GM23338 (cell line): ENCODE results near the gene PSMB5. TPM values are rescaled to one million over a fixed set of nuclear protein-coding genes. Genes with fewer than 3 reads are reported as not detected.

Experiments
- ATAC-seq: fragments of 200-7000 bp; cut with Tn5 transposase; 3 replicates; pipeline ENCODE4 v1.9.1; 2020
- DNase-seq: peaks from one replicate; pipeline ENCODE4 v3.0.0-alpha.2; 2015; ENCODE audit warnings: low spot score
- H2AFZ ChIP-seq: fragments of 200-600 bp; sonication (generic); 2 replicates; pipeline ENCODE4 v1.8.0; 2016; ENCODE audit warnings: antibody characterized with exemption, mild to moderate bottlenecking, moderate library complexity
- H3F3A ChIP-seq: fragments of 200-600 bp; sonication (generic); replicated peaks from 2 replicates; pipeline ENCODE4 v1.8.0; 2017; ENCODE audit warnings: antibody characterized with exemption, mixed run types, low read depth
- H3K27ac ChIP-seq: fragments of 200-600 bp; sonication (generic); 2 replicates; pipeline ENCODE4 v1.6.1; 2016; ENCODE audit warnings: low read depth
- H3K27me3 ChIP-seq: fragments of 200-600 bp; sonication (generic); 2 replicates; pipeline ENCODE4 v1.8.0; 2016; ENCODE audit warnings: mild to moderate bottlenecking, mixed run types, moderate library complexity; ENCODE audit not compliant: insufficient read depth
- H3K36me3 ChIP-seq: fragments of 200-600 bp; sonication (generic); 2 replicates; pipeline ENCODE4 v1.8.0; 2016; ENCODE audit warnings: mild to moderate bottlenecking; ENCODE audit not compliant: insufficient read depth
- H3K4me1 ChIP-seq: fragments of 200-600 bp; sonication (generic); 2 replicates; pipeline ENCODE4 v1.8.0; 2016; ENCODE audit warnings: mild to moderate bottlenecking, moderate library complexity; ENCODE audit not compliant: insufficient read depth
- H3K4me2 ChIP-seq: fragments of 200-600 bp; sonication (generic); 2 replicates; pipeline ENCODE4 v1.7.1; 2017; ENCODE audit warnings: mixed run types
- H3K4me3 ChIP-seq: fragments of 200-600 bp; sonication (generic); 2 replicates; pipeline ENCODE4 v1.6.1; 2016; ENCODE audit warnings: mixed run types
- H3K79me2 ChIP-seq: fragments of 200-600 bp; sonication (generic); replicated peaks from 2 replicates; pipeline ENCODE4 v1.8.0; 2017; ENCODE audit warnings: mild to moderate bottlenecking; ENCODE audit not compliant: insufficient read depth
- H3K9me2 ChIP-seq: fragments of 200-600 bp; sonication (generic); 2 replicates; pipeline ENCODE4 v1.8.0; 2017; ENCODE audit not compliant: insufficient read depth
- H4K20me1 ChIP-seq: fragments of 200-600 bp; sonication (generic); replicated peaks from 2 replicates; pipeline ENCODE4 v1.8.0; 2017; ENCODE audit warnings: mild to moderate bottlenecking; ENCODE audit not compliant: insufficient read depth
- H3K27ac Mint-ChIP-seq: 2 replicates; pipeline ENCODE4 v1.8.0; 2020; ENCODE audit warnings: inconsistent platforms, mild to moderate bottlenecking, moderate library complexity, mixed read lengths
- H3K27me3 Mint-ChIP-seq: 3 replicates; pipeline ENCODE4 v1.8.0; 2022; ENCODE audit warnings: low read depth, mild to moderate bottlenecking, moderate library complexity, mixed read lengths, inconsistent platforms; ENCODE audit not compliant: insufficient read depth, poor library complexity
- H3K36me3 Mint-ChIP-seq: 3 replicates; pipeline ENCODE4 v1.8.0; 2021; ENCODE audit warnings: low read depth, mild to moderate bottlenecking, inconsistent platforms, moderate library complexity, mixed read lengths
- H3K4me1 Mint-ChIP-seq: 3 replicates; pipeline ENCODE4 v1.8.0; 2020; ENCODE audit warnings: mild to moderate bottlenecking, inconsistent platforms, mixed read lengths
- H3K4me3 Mint-ChIP-seq: 3 replicates; pipeline ENCODE4 v1.8.0; 2021; ENCODE audit warnings: moderate library complexity, mild to moderate bottlenecking, inconsistent platforms, mixed read lengths
- H3K9me3 Mint-ChIP-seq: 3 replicates; pipeline ENCODE4 v1.8.0; 2020; ENCODE audit warnings: moderate library complexity, mild to moderate bottlenecking, inconsistent platforms, mixed read lengths
- CREB1 ChIP-seq: fragments of 250-450 bp; sonication (Bioruptor Pico); IDR thresholded peaks from 2 replicates; pipeline ENCODE4 v1.5.0; 2020; ENCODE audit warnings: low read depth, mild to moderate bottlenecking, moderate library complexity
- EZH2 ChIP-seq: fragments of 200-600 bp; sonication (generic); IDR thresholded peaks from one replicate; pipeline ENCODE4 v1.8.0; 2017; ENCODE audit warnings: antibody characterized with exemption, mild to moderate bottlenecking, low read depth; ENCODE audit not compliant: unreplicated experiment
- JUNB ChIP-seq: IDR thresholded peaks from one replicate; pipeline ENCODE4 v1.6.1; 2016; ENCODE audit warnings: antibody characterized with exemption; ENCODE audit not compliant: unreplicated experiment
- NANOG ChIP-seq: IDR thresholded peaks from 2 replicates; pipeline ENCODE4 v1.6.1; 2016; ENCODE audit warnings: antibody characterized with exemption, borderline replicate concordance
- POLR2AphosphoS5 ChIP-seq: IDR thresholded peaks from 2 replicates; pipeline ENCODE4 v1.6.1; 2016; ENCODE audit warnings: antibody characterized with exemption, low read depth
- ZNF114 ChIP-seq: fragments of 250-450 bp; sonication (Bioruptor Pico); IDR thresholded peaks from 2 replicates; pipeline ENCODE4 v1.5.0; 2020; ENCODE audit warnings: mild to moderate bottlenecking, moderate library complexity
- polyA plus RNA-seq: library from polyadenylated mRNA; unstranded; fragments of >200 nt; fragmentation: Nextera tagmentation; extraction: Ambion mirVana; gene quantifications from 2 replicates; pipeline ENCODE4 v1.2.1, GENCODE V29; 2016
- total RNA-seq: library from RNA; depleted of rRNA; stranded (reverse); fragments of >200 nt; shearing (Covaris generic); gene quantifications from 2 replicates; pipeline ENCODE4 v1.2.3, GENCODE V29; 2014
- TF ChIP-seq, protein P1 (sequence below): IDR thresholded peaks from 2 replicates; pipeline ENCODE4 v1.6.1; 2016; ENCODE audit warnings: antibody characterized with exemption
- TF ChIP-seq, protein P2 (sequence below), 2 experiments: fragments of 200-600 bp in 1 of 2; sonication (generic) in 1 of 2; conservative IDR thresholded peaks; 2 replicates each; pipeline versions ENCODE4 v1.5.1 to v1.6.1; 2016 to 2017; ENCODE audit warnings: antibody characterized with exemption in 2 of 2, low read depth in 2 of 2, mild to moderate bottlenecking in 2 of 2, moderate library complexity in 1 of 2

The PSMB5 gene
- total and polyA plus RNA-seq, 2 experiments from 2014 or later: 265 to 341 TPM

DNA sequence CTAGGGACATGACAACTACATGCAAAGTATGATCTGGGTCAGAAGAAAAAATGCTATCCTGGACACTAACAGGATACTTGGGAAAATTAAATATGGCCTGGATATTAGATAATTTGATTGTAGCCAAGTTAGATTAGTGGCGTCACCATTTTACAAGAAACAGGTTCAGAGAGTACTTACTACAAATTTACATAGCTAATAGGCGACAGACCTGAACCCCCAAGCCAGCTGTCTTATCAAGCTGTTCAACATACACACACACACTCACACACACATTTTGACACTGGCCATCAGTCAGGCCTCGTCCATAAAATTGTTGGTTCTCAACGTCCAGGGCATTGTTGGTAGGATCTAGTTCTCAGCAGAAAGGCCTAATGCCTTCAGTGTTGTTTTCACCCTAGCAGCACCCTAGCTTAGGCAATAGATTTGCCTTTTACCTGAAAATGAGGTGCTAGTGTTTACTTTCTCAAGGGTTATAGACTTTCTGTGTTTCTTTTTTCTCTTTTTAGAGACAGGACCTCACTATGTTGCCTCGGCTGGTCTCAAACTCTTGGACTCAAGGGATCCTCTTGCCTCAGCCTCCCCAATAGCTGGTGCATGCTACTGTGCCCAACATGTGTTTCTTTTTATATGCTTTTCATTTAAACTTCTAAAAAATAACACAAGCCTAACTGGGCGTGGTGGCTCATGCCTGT lies 21.5 kb downstream of the PSMB5 start:
- Mint-ChIP-seq H3K4me3 (no peak overlapping the region), H3K36me3 (peaks cover 5% of the 10 kb centered on the region; the same call in 1 of the 3 replicates), H3K27ac (no peak overlapping the region), H3K27me3 (peaks cover 2% of the 10 kb centered on the region), H3K4me1 (peaks cover 14% of the 10 kb centered on the region), H3K9me3 (no peaks in the 10 kb centered on the region; the same call in 2 of the 3 replicates)
- Histone ChIP-seq H3K9me2 (no peaks in the 10 kb centered on the region), H3K27ac (no peak overlapping the region), H3K27me3 (no peaks in the 10 kb centered on the region), H3K4me3 (no peak overlapping the region), H3K79me2 (no peaks in the 10 kb centered on the region), H4K20me1 (no peaks in the 10 kb centered on the region), H3K36me3 (no peaks in the 10 kb centered on the region), H2AFZ (no peak overlapping the region), H3K4me1 (no peaks in the 10 kb centered on the region), H3F3A (0 out of 2 replicates have a peak, but pooled peaks cover 3% of the 10 kb centered on the region), H3K4me2 (no peak overlapping the region)
- TF ChIP-seq, protein P1, sequence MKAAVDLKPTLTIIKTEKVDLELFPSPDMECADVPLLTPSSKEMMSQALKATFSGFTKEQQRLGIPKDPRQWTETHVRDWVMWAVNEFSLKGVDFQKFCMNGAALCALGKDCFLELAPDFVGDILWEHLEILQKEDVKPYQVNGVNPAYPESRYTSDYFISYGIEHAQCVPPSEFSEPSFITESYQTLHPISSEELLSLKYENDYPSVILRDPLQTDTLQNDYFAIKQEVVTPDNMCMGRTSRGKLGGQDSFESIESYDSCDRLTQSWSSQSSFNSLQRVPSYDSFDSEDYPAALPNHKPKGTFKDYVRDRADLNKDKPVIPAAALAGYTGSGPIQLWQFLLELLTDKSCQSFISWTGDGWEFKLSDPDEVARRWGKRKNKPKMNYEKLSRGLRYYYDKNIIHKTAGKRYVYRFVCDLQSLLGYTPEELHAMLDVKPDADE: no peak
- TF ChIP-seq EZH2 (no peak), NANOG (no peak), ZNF114 (CRISPR knock-in tag) (no peak)
- TF ChIP-seq, protein P2, sequence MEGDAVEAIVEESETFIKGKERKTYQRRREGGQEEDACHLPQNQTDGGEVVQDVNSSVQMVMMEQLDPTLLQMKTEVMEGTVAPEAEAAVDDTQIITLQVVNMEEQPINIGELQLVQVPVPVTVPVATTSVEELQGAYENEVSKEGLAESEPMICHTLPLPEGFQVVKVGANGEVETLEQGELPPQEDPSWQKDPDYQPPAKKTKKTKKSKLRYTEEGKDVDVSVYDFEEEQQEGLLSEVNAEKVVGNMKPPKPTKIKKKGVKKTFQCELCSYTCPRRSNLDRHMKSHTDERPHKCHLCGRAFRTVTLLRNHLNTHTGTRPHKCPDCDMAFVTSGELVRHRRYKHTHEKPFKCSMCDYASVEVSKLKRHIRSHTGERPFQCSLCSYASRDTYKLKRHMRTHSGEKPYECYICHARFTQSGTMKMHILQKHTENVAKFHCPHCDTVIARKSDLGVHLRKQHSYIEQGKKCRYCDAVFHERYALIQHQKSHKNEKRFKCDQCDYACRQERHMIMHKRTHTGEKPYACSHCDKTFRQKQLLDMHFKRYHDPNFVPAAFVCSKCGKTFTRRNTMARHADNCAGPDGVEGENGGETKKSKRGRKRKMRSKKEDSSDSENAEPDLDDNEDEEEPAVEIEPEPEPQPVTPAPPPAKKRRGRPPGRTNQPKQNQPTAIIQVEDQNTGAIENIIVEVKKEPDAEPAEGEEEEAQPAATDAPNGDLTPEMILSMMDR (conservative IDR thresholded peaks at IDR 0.05; ENCODE audit: low read depth in 2 of 2): no peak
- DNase-seq (no peak), ATAC-seq (no peak)

- peak within 1 kb of the TSS; percentile 87 for H3K27ac ChIP-seq
- TF ChIP-seq POLR2AphosphoS5: no peak; the same call in 1 of the 2 replicates
- no peak for TF ChIP-seq CREB1 (CRISPR knock-in tag)
- TF ChIP-seq, protein P1: no peak
- TF ChIP-seq, protein P2 (conservative IDR thresholded peaks at IDR 0.05; ENCODE audit: low read depth in 2 of 2): no peak
- no peak for TF ChIP-seq EZH2
- no peak for TF ChIP-seq JUNB
- H3K4me3 ChIP-seq: peak within 1 kb of the TSS; percentile 59
- no peaks in the 10 kb centered on the region for H3K27me3 ChIP-seq
- Mint-ChIP-seq H3K27me3 (peaks cover 6% of the 10 kb centered on the region), H3K4me3 (peak within 1 kb of the TSS; percentile 78), H3K36me3 (peaks cover 5% of the 10 kb centered on the region; the same call in 2 of the 3 replicates), H3K27ac (peak within 1 kb of the TSS; percentile 85), H3K9me3 (no peaks in the 10 kb centered on the region; the same call in 2 of the 3 replicates), H3K4me1 (peaks cover 26% of the 10 kb centered on the region)
- H4K20me1 ChIP-seq: no peaks in the 10 kb centered on the region
- peaks cover 11% of the 10 kb centered on the region; the same call in 1 of the 2 replicates for H3K4me1 ChIP-seq
- H3K79me2 ChIP-seq: no peaks in the 10 kb centered on the region
- H3K4me2 ChIP-seq: peak within 1 kb of the TSS; percentile 74
- H3F3A ChIP-seq: 0 out of 2 replicates have a peak, but pooled peaks cover 5% of the 10 kb centered on the region
- ATAC-seq: peak; percentile 14
- no peaks in the 10 kb centered on the region for H3K9me2 ChIP-seq
- peak; percentile 83 for DNase-seq
- peak within 1 kb of the TSS; percentile 94; the same call in 1 of the 2 replicates for H2AFZ ChIP-seq
- H3K36me3 ChIP-seq: no peaks in the 10 kb centered on the region
These were observed 24.6 kb downstream of the PSMB5 start, which contains the start of gene C14orf93 for GRCh38 chr14:23009939-23010726. C14orf93 (minus strand) TSS chr14:23010143; CDS start chr14:22999023, 11,120 bp downstream.
